NCI-H1048 (cell line): ENCODE measurements around the gene SCARF2.
"Not testable (repeated sequence)": the region's sequence is repeated elsewhere in the genome, so short reads cannot be mapped to it uniquely, and the experiment has no call there.

Source experiments
- DNase-seq: peaks from one replicate; lab custom pipeline; 2025; lab: John Stamatoyannopoulos, UW

The SCARF2 gene

GRCh38 chr22:20428496-20429253, 8.9 kb downstream of the SCARF2 start:
- no peak for DNase-seq

GRCh38 chr22:20427945-20428417, 9.6 kb downstream of the SCARF2 start:
- no peak for DNase-seq

GRCh38 chr22:20427104-20427944, 10.3 kb downstream of the SCARF2 start:
- no peak for DNase-seq

GRCh38 chr22:20426259-20426615, 11.4 kb downstream of the SCARF2 start:
- no peak for DNase-seq

- no peak for DNase-seq
These were observed 11.9 kb downstream of the SCARF2 start for GRCh38 chr22:20425566-20426258.

GRCh38 chr22:20424932-20425565, 12.6 kb downstream of the SCARF2 start:
- no peak for DNase-seq

- DNase-seq = no peak
These were observed 13.1 kb downstream of the SCARF2 start for GRCh38 chr22:20424568-20424931.

GRCh38 chr22:20423906-20424551, 13.6 kb downstream of the SCARF2 start:
- DNase-seq = no peak

- DNase-seq = no peak
These were observed 14.4 kb downstream of the SCARF2 start for GRCh38 chr22:20423008-20423905.

- DNase-seq = no peak
These were observed 15.2 kb downstream of the SCARF2 start for GRCh38 chr22:20422271-20423007.

GRCh38 chr22:20421507-20421874, 16.1 kb downstream of the SCARF2 start:
- DNase-seq = no peak

- DNase-seq = no peak
These were observed 17.3 kb downstream of the SCARF2 start for GRCh38 chr22:20420157-20420842.

GRCh38 chr22:20419664-20419951, 18.0 kb downstream of the SCARF2 start:
- no peak for DNase-seq

GRCh38 chr22:20418211-20418788, 19.3 kb downstream of the SCARF2 start:
- DNase-seq = no peak

- DNase-seq = not testable (repeated sequence)
These were observed 21.9 kb downstream of the SCARF2 start for GRCh38 chr22:20415699-20416098.

- DNase-seq = not testable (repeated sequence)
These were observed 22.4 kb downstream of the SCARF2 start for GRCh38 chr22:20415241-20415640.

GRCh38 chr22:20414450-20414849, 23.2 kb downstream of the SCARF2 start:
- no peak for DNase-seq

GRCh38 chr22:20414059-20414440, 23.6 kb downstream of the SCARF2 start:
- no peak for DNase-seq
